NCI-H146 treated with DMSO at 0.1 percent for 48 hours (cell line): ENCODE data around the gene FAM78A.

Experiments used
- DNase-seq: peaks from one replicate; lab custom pipeline; 2025; ENCODE audit not compliant: unreplicated experiment; lab: John Stamatoyannopoulos, UW

The FAM78A gene

DNA sequence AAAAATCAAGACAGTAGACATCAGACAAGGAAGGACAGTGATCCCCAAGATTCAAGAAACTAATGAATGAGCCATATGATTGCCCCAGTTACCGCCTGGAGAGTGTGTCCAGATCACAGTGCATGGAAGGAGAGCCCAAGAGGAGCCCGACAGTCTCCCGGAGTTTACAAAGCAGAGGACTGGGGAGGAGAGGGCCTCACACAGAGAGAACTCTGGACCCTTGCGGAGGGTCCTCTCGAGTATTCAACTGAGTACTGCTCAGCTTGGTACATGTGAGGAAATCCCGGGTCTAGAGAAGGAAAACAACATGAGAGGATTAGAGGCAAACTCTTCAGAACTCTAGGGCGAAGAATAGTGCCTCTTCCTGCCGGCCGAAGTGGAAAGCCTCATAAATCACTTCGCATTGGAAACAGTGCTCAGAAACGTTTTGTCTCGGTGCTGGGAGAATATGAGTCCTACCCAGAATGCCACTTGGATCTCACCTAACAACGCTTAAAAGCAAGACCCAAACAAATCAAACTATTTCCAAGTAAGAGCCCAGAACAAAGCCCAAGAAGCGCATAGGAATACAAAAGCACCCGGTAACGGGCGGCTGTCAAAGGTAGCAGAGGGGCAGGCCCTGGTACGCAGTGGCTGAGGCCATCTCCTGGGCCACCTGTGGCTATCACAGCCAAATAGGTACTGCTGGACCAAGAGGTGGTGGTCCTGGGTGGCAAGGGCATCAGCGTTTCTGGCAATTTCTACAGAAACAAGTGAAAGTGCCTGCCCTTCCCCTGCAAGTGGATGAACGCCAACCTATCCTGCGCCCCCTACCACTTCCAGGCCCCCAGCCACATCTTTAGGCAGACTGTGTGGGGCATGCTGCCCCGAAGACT is 36.0 kb downstream of the FAM78A start:
- DNase-seq = no peak

DNA sequence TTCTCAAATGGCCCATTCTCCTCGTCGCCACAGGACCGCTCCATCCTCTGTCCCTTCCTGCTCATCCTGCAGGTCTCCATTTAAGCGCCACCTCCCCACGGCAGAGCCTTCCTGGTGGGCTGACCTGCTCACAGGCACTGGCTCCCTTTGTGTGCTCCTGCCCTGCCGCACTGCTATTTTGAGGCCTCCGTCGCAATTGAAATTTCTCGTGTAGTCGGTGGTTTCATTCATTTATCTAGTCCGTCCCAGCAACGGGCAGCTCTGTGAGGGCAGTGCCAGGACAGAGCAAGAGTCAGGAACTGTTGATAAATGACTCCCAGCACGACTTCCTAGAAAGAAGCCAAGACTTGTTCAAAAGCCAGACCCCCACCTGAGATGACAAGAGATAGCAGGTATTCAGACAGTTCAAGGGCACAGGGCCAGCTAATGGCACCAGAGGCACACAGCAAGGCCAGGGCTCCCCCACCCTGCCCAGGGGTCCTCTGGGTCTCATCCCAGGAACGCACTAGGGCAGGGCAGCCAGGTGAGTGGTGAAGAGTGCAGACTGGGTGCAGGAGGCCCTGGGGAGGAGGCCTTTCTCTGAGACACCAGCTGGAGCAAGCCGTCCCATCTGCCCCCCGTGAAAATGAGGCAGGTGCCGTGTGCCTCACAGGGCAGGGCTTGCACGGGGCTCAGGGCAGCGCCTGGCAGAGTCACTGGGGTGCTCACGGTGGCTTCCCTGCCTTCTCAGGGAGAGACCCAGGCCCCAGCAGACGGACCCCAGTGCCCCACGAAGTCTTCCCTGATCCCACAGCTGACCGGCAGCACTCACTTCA is 36.9 kb downstream of the FAM78A start:
- no peak for DNase-seq

DNA sequence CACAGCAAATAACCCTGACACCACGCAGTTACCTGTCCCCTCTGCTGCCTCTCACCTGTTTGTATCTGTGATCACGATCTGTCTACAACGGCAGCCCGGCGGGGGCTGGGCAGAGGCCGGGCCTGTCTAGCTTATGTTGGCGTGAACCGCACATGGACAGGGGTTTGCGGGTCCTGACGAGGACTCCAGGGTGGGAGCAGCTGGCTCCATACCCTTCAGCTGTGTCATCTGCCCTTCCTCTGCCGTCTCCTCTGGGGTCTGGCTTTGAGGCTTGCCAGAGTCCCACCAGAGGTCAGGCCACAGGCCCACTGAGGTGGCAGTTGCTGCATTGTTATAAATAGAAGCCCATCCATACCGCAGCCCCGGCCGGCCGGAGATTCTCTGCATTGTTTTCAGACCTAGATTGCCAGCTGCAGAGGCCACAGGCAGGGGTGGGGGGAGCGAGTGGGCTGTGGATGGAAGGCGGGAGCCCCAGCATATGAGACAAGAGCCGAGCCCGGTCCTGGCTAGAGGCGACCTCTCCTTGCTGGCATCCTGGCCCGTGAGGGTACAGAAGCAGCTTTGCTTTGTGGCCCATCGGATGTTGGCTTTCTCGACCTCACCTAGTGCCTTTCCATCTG is 37.8 kb downstream of the FAM78A start:
- DNase-seq = no peak

DNA sequence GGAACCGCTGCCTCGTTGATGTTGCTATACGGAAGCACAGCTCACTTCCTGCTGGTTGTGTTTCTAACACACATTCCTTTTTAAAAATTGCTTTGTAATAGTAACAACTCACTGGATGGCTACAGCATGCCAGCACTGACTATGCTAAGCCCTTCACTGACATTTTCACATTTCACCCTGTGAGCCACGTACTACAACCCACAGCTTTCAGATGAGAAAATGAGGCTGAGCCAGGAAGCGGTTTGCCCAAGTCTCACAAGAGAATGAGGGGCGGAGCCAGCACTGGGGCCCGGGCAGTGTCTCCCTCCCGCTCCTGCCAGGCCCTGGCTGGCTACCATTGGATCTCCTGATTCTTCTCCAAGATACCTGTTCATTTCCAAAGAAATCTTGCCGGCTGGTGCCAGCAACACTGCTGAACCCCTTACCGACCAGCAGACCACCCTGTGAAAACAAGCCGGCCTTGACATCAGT is 38.3 kb downstream of the FAM78A start:
- no peak for DNase-seq

DNA sequence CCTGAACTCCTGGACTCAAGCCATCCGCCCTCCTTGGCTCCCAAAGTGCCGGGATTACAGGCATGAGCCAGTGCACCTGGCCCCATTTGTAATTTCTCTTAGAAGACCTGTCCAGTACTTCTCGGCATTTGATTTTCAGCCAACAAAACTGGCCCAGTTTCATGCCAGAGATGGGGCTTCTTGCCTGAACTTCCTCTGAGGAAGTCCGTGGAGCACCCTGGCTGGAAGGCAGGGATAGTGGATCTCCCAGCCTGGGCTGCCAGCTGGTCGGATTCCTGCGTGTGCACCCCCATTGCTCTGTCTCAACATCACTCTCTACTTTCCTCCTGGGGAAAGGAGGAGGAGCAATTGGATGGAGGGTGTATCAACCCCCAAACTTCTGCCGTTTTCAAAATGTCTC is 39.0 kb downstream of the FAM78A start:
- DNase-seq = no peak

DNA sequence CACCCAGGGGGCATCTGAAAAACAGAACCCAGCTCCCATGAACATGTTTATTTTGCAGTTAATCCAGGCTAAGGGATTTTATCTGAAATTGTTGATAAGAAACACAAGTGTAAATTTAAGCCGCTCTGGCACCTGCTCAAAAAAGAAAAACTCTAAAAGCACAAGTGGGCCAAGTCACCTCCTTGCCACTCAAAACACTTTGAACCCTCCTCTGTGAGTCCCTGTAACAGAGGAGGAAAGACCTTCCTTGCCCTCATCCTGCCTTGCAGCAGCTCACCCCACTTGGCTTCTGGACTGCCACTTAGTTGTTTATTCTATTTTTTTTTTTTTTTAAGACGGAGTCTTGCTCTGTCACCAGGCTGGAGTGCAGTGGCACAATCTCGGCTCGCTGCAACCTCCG is 39.5 kb downstream of the FAM78A start:
- DNase-seq = no peak

DNA sequence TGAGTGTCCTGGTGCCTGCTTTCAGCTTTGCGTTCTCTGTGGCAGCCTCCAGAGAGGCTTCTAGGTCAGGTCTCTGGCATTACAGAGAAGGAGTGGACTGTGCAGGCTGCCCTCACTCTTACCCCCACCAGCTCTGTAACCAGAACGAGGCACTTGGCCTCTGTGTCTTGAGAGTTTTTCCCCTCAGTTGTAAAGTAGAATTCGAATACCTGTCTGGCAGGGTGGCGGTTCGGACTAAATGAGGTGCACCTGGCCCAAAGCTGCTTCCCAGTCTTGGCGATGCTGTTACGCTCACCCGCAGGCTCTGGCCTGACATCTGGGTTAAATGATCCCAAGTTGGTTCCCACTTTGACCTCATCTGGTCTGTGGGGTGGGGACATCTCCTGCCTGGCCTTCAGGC is 40.1 kb downstream of the FAM78A start:
- no peak for DNase-seq

DNA sequence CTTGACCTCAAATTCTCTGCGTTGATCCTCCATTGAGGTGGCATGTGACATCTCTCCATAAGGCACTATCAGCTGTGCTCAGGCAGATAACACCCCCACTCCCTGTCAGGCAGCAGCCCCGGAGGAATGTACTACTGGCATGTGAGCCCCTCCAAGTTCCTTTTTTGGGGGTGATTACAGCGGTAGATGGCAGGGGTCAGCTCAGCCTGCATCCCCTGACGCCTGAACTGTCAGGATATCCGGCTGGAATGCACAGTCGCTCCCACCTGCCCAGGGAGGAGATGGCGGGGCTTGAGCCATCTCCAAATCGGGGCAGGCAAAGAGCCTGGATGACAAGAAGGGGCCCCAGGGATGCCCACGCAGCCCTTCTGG is 40.8 kb downstream of the FAM78A start:
- DNase-seq = no peak

DNA sequence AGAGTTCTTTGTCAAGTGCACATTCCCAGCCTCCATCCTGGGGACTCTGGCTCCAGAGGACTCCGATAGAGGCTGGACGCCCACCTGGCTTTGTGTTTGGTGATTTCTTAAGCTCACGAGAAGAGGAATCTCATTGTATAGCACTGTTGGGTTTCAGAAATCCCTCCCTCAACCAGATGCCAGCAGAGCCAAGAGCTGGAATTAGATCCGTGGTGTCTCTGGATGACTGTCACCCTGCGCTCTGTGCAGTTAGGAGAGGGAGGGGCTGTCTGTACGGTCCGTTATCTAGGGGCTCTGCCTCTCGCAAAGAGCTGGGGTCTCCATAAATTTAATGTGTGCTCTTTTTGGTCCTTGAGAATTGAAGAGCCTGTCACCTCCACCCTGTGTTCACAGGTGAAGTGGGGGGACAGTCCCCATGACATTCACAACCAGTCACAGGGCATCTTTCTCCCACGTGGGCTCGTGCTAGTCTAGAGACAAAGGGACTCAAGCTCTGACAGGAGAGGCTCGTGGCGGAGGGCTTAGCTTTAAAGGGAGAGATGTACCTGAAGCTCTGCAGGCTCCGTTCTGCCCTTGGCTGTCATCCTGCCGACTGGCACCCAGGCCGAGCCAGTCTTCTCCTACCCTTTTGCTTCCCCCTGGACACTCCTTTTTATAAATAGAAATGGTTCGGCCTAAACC is 41.4 kb downstream of the FAM78A start:
- no peak for DNase-seq

DNA sequence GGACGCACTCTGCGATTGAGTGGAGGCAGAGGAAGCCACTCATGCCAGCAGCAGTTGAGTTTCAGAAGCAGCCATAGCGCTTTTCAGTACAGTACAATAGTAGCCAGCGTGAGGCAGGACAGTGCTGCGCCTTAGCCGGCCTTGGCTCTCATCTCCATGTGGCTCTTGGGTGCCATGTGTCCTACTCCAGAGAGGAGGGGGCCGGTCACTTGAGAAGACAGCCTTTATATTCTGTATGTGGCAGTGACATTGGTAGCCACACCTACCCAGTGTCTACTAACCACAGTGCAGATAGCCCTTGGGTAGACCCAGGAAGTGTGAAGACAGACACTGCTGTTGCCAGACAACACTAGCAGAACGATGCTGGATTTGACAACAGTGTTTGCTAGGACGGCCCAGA is 42.3 kb downstream of the FAM78A start:
- DNase-seq = no peak

DNA sequence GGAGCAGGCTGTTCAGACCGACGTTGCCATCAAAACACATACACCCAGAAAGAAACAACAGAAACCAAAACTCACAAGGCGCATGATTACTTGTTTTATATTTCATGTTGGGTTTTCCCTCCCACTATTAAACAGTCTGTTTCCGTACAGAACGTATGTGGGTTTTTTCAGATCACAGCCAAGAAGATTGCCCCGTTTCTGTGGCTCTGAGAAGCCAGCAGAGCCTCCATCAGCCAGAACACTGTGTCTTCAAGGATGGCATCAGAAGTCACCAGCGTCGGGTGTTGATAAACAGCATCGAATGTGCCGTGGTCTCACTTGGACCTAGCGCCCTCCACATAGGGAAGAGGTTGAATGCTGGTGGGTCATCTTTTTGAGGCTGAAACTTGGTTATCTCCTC is 42.8 kb downstream of the FAM78A start:
- DNase-seq = no peak

DNA sequence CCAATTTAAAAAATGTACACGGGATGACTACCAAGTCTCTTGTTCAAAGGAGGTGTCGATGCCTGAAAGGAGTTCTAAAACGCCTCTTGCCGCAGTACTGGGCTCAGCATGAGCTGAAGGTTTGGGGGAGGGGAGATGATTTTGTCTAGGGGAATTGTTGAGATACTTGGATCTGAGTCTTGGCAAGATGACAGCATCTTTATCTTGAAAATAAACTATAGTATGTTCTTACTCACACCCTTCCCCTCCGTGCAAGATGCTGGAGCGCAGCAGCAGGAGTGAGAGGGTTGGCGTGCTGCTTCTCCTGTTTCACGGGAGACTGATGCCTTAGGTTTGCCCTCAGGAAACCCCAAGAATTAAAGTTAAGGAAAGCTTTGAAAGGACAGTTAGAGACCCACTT is 47.3 kb downstream of the FAM78A start:
- DNase-seq = no peak

DNA sequence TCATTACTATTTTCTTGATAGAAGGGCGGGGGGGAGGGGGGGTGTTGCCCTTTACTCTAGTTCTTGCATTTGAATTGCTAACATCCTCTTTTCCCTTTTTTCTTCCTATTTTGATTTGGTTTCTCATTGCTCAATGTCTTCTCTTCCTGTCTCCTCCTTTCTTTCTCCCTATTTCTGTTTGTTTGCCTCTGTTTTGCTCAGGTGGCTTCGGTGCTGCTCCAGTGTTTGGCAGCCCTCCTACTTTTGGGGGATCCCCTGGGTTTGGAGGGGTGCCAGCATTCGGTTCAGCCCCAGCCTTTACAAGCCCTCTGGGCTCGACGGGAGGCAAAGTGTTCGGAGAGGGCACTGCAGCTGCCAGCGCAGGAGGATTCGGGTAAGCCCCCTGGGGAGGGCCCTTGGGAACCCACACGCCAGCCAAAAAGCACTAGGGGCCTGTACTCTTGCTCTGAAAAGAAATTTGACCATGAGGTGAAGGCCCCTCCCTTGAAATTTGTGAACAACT is 48.3 kb downstream of the FAM78A start:
- no peak for DNase-seq

DNA sequence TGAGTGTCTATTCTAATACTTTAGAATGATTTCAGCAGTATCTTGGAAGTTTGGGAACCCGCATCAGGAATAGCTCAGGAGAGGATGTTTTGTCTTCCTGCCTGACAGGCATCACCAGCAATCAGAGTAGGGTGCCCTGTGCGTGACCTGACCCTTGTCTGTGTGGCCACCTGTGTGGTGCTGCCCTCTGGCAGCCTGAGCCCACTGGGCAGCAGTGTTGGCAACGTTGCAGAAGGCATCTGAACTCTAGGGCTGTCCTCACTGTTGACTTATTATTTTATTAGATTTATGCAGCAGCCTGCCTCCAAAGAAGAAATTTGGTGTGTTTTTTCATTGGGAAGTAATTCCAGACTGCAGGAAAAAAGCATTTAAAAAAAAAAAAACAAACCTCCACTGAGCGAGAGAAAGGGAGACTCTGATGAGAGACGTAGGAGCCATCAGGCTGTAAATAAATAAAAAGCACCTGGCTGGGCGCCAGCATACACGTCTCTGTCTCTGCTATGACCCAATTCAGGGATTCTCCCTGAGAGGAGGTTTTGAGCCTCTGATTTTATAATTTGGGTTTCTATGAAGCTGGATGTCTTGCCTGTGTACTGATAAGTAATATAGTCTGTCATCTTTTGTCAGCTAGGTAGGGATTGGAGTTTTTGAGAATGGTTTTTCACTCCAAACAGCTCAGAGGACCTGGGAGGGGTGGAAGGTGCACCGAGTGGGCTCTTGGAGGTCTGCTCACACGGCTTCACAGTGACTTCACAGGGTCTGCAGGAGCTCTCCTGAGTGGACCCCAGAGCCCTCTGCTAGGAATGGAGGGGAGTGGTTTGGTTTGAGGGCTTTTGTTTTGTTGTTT is 49.0 kb downstream of the FAM78A start:
- no peak for DNase-seq

DNA sequence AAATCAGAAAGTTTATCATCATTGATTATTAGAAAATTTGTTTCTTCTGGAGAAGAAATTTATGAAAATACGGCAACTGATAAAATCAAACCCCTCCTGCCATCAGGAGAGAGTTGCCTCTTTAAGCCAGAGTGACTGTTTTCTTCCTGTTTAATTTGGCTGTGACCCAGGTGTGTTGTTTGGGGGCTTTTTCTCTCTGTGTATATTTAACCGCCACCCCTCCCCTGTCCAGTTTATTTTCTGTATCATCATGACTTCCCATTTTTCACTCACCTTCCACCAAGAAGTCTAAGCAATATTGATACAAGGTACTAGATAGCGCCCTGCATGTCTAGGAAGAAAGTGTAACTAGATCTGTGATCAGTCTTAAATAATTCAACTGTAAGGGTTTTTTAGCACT is 50.1 kb downstream of the FAM78A start:
- no peak for DNase-seq

DNA sequence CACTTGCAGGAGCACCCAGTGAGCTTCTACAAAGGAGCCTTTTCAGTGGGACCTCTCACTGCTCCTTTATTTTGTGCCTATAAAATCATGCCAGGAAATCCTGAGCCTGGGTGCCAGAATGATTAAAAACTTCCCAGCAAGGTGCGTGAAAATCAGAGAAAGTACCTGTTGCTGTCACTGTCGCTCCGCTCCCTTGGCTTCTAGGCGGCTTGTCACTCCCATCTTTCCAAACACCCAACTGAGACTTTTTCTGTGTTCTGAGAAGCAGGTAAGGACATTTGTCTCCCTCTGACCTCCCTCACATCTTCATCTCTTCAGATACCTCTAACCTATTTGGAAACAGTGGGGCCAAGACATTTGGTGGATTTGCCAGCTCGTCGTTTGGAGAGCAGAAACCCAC is 53.9 kb downstream of the FAM78A start:
- no peak for DNase-seq

DNA sequence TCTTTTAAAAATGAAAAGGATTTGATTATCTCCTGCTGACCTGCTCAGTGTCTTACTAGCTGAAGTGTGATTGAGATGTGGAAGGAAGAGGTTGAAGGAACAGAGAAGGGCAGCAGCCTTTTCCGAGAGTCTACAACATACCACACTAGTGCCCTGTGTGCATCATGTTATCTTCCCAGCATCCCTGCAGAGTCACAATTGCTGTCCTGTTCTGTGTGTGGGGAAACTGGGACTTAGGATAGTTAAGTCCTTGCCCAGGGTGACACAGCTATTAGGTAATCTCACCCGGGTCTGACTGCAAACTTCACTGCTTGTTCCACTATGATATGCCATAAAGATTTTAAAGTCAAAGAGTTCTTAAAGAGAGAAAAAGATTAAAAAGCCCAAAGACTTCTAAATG is 55.8 kb downstream of the FAM78A start:
- DNase-seq = no peak

DNA sequence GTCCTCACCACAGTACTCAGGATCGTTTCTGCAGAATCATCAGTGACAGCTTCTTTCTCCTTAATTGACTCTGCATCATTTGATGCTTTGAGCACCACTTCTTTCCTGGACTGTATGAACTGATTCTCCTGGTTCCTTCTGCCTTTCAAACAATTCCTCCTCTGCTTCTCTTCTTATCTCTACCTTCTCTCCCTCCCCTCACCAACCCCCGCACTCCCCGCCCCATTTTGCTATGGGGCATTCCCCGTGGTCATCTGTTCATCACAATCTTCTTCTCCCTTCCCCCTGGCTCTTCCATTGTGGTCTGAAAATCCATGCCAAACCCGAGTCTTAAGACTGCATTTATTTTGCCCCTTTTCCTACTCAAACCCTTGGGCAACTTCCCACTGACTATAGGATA is 57.9 kb downstream of the FAM78A start:
- no peak for DNase-seq

DNA sequence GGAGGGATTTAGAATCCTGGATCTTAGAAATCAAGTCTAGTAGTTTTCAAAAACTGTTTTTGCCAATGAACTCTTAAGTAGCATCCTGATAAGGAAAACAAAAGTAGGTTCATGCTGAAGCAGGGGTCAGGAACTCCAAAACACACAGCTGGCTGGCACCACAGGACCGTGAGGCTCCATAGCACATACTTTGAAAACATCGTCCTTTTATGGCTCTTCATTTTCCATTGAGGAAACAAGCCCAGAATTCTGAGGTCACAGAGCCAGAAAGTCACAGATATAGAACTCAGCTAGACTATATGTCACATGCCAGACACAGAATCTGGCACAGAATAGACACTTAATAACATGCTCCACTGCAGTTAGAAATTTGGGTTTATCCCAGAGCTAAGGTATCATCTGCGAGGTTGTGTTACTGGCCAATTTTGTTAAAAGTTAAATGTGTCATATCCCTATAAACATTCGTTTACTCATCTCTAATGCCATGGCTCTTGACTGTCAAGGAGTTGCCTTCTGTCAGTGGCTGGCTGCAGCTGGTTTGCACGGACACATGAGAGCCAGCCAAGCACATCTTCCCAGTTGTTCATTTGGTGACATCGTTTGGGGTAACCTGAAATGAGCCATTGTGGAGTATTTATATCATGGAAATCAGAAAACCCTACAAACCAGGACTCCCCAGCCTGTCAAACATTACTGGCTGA is 58.8 kb downstream of the FAM78A start:
- no peak for DNase-seq

DNA sequence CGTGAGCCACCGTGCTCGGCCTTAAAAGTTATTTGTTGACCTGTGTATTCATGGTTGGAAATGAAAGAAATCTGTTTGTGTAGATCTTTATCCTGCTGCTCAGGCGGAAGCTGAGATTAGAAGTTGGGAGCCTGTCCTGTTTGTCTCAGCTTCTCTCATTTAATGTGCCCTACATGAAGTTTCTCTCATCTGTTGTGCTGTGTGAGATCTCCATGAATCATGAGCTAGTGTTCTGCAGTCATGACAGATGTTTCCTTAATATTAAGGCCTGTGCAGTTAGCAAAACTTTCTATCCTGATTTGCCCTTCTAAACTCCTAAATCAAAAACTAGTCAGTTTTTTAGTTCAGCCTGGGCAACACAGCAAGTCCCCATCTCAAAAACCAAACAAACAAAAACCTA is 59.5 kb downstream of the FAM78A start:
- DNase-seq = no peak
